Smooth muscle cell (in vitro differentiated cells): ENCODE data around the gene ITPK1. TPM values are rescaled to one million over a fixed set of nuclear protein-coding genes. Genes with fewer than 3 reads are reported as not detected.

ENCODE experiments used
- DNase-seq: peaks from one replicate; lab custom pipeline; 2025; ENCODE audit not compliant: unreplicated experiment; lab: John Stamatoyannopoulos, UW
- H2AFZ ChIP-seq: fragments of 200-600 bp; sonication (generic); 2 replicates; pipeline ENCODE4 v1.6.0; 2016; ENCODE audit warnings: antibody characterized with exemption, low read depth, mild to moderate bottlenecking
- H3F3A ChIP-seq: fragments of 200-600 bp; sonication (generic); 2 replicates; pipeline ENCODE4 v1.6.0; 2017; ENCODE audit warnings: antibody characterized with exemption, low read depth
- H3K27ac ChIP-seq: fragments of 200-600 bp; sonication (generic); 2 replicates; pipeline ENCODE4 v1.5.1; 2016; ENCODE audit warnings: low read depth, mild to moderate bottlenecking
- H3K27me3 ChIP-seq: fragments of 200-600 bp; sonication (generic); 2 replicates; pipeline ENCODE4 v1.6.1; 2016; ENCODE audit warnings: low read depth, mild to moderate bottlenecking
- H3K36me3 ChIP-seq: fragments of 200-600 bp; sonication (generic); 2 replicates; pipeline ENCODE4 v1.5.1; 2016; ENCODE audit warnings: low read depth
- H3K4me1 ChIP-seq: fragments of 200-600 bp; sonication (generic); 2 replicates; pipeline ENCODE4 v1.5.1; 2016; ENCODE audit warnings: low read depth
- H3K4me2 ChIP-seq: fragments of 200-600 bp; sonication (generic); 2 replicates; pipeline ENCODE4 v1.6.0; 2016; ENCODE audit warnings: mild to moderate bottlenecking
- H3K4me3 ChIP-seq: fragments of 200-600 bp; sonication (generic); 2 replicates; pipeline ENCODE4 v1.5.1; 2016; ENCODE audit warnings: mild to moderate bottlenecking
- H3K79me2 ChIP-seq: fragments of 200-600 bp; sonication (generic); 2 replicates; pipeline ENCODE4 v1.6.0; 2016; ENCODE audit warnings: low read depth, mild to moderate bottlenecking
- H3K9ac ChIP-seq: fragments of 200-600 bp; sonication (generic); 2 replicates; pipeline ENCODE4 v1.6.0; 2016; ENCODE audit warnings: low read depth
- H3K9me3 ChIP-seq: fragments of 200-600 bp; sonication (generic); replicated peaks from 2 replicates; pipeline ENCODE4 v1.5.1; 2016; ENCODE audit warnings: low read depth
- H4K20me1 ChIP-seq: fragments of 200-600 bp; sonication (generic); 2 replicates; pipeline ENCODE4 v1.6.0; 2016; ENCODE audit warnings: low read depth
- WGBS: methylation state at CpG from one replicate; pipeline ENCODE4 v1.1.7; 2016; ENCODE audit warnings: low lambda C conversion rate; 5-methylcytosine and 5-hydroxymethylcytosine counted together
- polyA plus RNA-seq: library from polyadenylated mRNA; unstranded; fragments of >200 nt; fragmentation: Nextera tagmentation; extraction: Ambion mirVana; gene quantifications from 2 replicates; pipeline ENCODE4 v1.2.1, GENCODE V29; 2016
- total RNA-seq: library from RNA; depleted of rRNA; stranded (reverse); fragments of >200 nt; gene quantifications from 2 replicates; pipeline ENCODE4 v1.2.3, GENCODE V29; 2014
- TF ChIP-seq, protein P1 (sequence below): fragments of 200-600 bp; sonication (generic); IDR thresholded peaks from 2 replicates; pipeline ENCODE4 v1.5.1; 2017; ENCODE audit warnings: borderline replicate concordance, mild to moderate bottlenecking, antibody characterized with exemption; ENCODE audit not compliant: insufficient read depth, poor library complexity, severe bottlenecking

The ITPK1 gene
- total and polyA plus RNA-seq, 2 experiments from 2014 or later = 9.2 to 14.2 TPM

- Histone ChIP-seq H3K4me2 (no peak overlapping the region), H2AFZ (no peak overlapping the region), H3F3A (no peaks in the 10 kb centered on the region), H3K79me2 (no peaks in the 10 kb centered on the region), H3K27me3 (no peaks in the 10 kb centered on the region), H3K9me3 (no peaks in the 10 kb centered on the region), H3K36me3 (no peaks in the 10 kb centered on the region), H4K20me1 (no peaks in the 10 kb centered on the region), H3K4me3 (peak overlapping the region; percentile 30), H3K9ac (no peak overlapping the region), H3K4me1 (peaks cover 7% of the 10 kb centered on the region), H3K27ac (no peak overlapping the region)
- 77% methylated on average over 16 of the region's 16 CpGs for WGBS
- TF ChIP-seq, protein P1, sequence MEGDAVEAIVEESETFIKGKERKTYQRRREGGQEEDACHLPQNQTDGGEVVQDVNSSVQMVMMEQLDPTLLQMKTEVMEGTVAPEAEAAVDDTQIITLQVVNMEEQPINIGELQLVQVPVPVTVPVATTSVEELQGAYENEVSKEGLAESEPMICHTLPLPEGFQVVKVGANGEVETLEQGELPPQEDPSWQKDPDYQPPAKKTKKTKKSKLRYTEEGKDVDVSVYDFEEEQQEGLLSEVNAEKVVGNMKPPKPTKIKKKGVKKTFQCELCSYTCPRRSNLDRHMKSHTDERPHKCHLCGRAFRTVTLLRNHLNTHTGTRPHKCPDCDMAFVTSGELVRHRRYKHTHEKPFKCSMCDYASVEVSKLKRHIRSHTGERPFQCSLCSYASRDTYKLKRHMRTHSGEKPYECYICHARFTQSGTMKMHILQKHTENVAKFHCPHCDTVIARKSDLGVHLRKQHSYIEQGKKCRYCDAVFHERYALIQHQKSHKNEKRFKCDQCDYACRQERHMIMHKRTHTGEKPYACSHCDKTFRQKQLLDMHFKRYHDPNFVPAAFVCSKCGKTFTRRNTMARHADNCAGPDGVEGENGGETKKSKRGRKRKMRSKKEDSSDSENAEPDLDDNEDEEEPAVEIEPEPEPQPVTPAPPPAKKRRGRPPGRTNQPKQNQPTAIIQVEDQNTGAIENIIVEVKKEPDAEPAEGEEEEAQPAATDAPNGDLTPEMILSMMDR = no peak
- no peak for DNase-seq
Observed at GRCh38 chr14:93150227-93151208, 34.8 kb upstream of the ITPK1 start.

- no peak overlapping the region for H3K27ac ChIP-seq
- H3K27me3 ChIP-seq = no peaks in the 10 kb centered on the region
- no peak overlapping the region for H2AFZ ChIP-seq
- no peaks in the 10 kb centered on the region for H4K20me1 ChIP-seq
- H3K36me3 ChIP-seq = no peaks in the 10 kb centered on the region
- H3K9ac ChIP-seq = no peak overlapping the region
- DNase-seq = no peak
- no peak overlapping the region for H3K4me3 ChIP-seq
- H3K4me2 ChIP-seq = no peak overlapping the region
- no peaks in the 10 kb centered on the region for H3K9me3 ChIP-seq
- no peaks in the 10 kb centered on the region for H3K79me2 ChIP-seq
- peaks cover 7% of the 10 kb centered on the region for H3K4me1 ChIP-seq
- 96% methylated on average over 8 of the region's 8 CpGs for WGBS
- no peaks in the 10 kb centered on the region for H3F3A ChIP-seq
- TF ChIP-seq, protein P1 = no peak
Observed at GRCh38 chr14:93148979-93149378, 33.3 kb upstream of the ITPK1 start.

DNA sequence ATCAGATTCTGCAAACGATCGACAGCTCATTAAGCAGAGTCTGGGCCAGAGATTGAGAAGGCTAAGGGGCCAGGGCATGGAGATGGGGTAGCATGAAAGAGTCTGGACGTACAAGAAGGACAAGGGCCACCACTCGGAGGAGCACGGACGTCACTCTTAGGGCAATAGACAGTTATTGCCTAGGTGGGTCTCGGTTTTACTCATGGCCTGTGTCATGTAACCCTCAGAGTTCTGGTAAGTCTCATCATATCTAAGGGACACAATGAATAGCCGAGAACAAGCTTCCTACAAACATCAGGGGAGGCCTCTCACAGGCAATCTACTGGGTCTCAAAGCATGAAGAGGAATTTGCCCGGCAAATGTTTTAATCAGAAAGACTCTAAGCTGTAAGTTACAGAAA lies 30.4 kb upstream of the ITPK1 start:
- no peak for DNase-seq
- Histone ChIP-seq H3K36me3 (no peaks in the 10 kb centered on the region), H3K27me3 (no peaks in the 10 kb centered on the region), H4K20me1 (no peaks in the 10 kb centered on the region), H3F3A (no peaks in the 10 kb centered on the region), H3K9ac (no peak overlapping the region), H3K4me3 (no peak overlapping the region), H3K79me2 (no peaks in the 10 kb centered on the region), H3K27ac (no peak overlapping the region), H3K4me2 (no peak overlapping the region), H3K9me3 (no peaks in the 10 kb centered on the region), H2AFZ (no peak overlapping the region), H3K4me1 (peaks cover 7% of the 10 kb centered on the region)
- WGBS = 81% methylated on average over 9 of the region's 9 CpGs
- TF ChIP-seq, protein P1 = no peak
